IMR-90 (cell line): ENCODE data around the gene TOMM6.

Experiments
- BHLHE40 ChIP-seq: fragments of 150-350 bp; IDR thresholded peaks from 2 replicates; pipeline ENCODE4 v1.6.1; 2016; ENCODE audit warnings: mild to moderate bottlenecking, low read depth, low read length
- CEBPB ChIP-seq: IDR thresholded peaks from 2 replicates; pipeline ENCODE4 v1.6.1; 2012; ENCODE audit warnings: low read depth, low read length, improper control_type of control experiment
- CTCF ChIP-seq: conservative IDR thresholded peaks from 2 replicates; pipeline ENCODE4 v1.5.1; 2012; ENCODE audit warnings: mild to moderate bottlenecking, low read depth, low read length, improper control_type of control experiment
- MAFK ChIP-seq: IDR thresholded peaks from 2 replicates; pipeline ENCODE4 v1.6.1; 2012; ENCODE audit warnings: low read depth, low read length, improper control_type of control experiment
- MAZ ChIP-seq: IDR thresholded peaks from 2 replicates; pipeline ENCODE4 v1.6.1; 2012; ENCODE audit warnings: low read depth, mild to moderate bottlenecking, low read length, improper control_type of control experiment, moderate library complexity, borderline replicate concordance
- NFE2L2 ChIP-seq: fragments of 150-350 bp; IDR thresholded peaks from 2 replicates; pipeline ENCODE4 v1.6.1; 2016; ENCODE audit warnings: low read depth, mild to moderate bottlenecking, low read length
- POLR2A ChIP-seq: IDR thresholded peaks from 2 replicates; pipeline ENCODE4 v1.6.1; 2012; ENCODE audit warnings: mild to moderate bottlenecking, low read depth, low read length
- RAD21 ChIP-seq: IDR thresholded peaks from 2 replicates; pipeline ENCODE4 v1.6.1; 2012; ENCODE audit warnings: low read length, improper control_type of control experiment
- RCOR1 ChIP-seq: IDR thresholded peaks from 2 replicates; pipeline ENCODE4 v1.6.1; 2012; ENCODE audit warnings: mild to moderate bottlenecking, low read length, improper control_type of control experiment; ENCODE audit not compliant: insufficient replicate concordance
- RFX5 ChIP-seq: IDR thresholded peaks from 2 replicates; pipeline ENCODE4 v1.8.0; 2012; ENCODE audit warnings: low read depth, mild to moderate bottlenecking, low read length, moderate library complexity
- USF2 ChIP-seq: fragments of 150-350 bp; IDR thresholded peaks from 2 replicates; pipeline ENCODE4 v1.6.1; 2017; ENCODE audit warnings: mild to moderate bottlenecking, antibody characterized with exemption, low read length, low read depth

GRCh38 chr6:41785689-41786450, 1.6 kb upstream of the TOMM6 start:
- TF ChIP-seq RFX5 (no peak), CTCF (no peak), POLR2A (no peak), RAD21 (no peak), RCOR1 (no peak), USF2 (no peak), BHLHE40 (no peak), CEBPB (no peak), MAFK (peak; percentile 49; the same call in 1 of the 2 replicates), MAZ (no peak), NFE2L2 (no peak)
